GM12872 (cell line): ENCODE measurements around the gene LARGE2.

Source experiments
- TF ChIP-seq, protein P1 (sequence below): IDR thresholded peaks from 3 replicates; pipeline ENCODE4 v1.5.1; 2011; ENCODE audit warnings: low read depth, mild to moderate bottlenecking, low read length, moderate library complexity; ENCODE audit not compliant: insufficient read depth

The LARGE2 gene

GRCh38 chr11:45889555-45889954 lies 32.9 kb upstream of the LARGE2 start:
- TF ChIP-seq, protein P1, sequence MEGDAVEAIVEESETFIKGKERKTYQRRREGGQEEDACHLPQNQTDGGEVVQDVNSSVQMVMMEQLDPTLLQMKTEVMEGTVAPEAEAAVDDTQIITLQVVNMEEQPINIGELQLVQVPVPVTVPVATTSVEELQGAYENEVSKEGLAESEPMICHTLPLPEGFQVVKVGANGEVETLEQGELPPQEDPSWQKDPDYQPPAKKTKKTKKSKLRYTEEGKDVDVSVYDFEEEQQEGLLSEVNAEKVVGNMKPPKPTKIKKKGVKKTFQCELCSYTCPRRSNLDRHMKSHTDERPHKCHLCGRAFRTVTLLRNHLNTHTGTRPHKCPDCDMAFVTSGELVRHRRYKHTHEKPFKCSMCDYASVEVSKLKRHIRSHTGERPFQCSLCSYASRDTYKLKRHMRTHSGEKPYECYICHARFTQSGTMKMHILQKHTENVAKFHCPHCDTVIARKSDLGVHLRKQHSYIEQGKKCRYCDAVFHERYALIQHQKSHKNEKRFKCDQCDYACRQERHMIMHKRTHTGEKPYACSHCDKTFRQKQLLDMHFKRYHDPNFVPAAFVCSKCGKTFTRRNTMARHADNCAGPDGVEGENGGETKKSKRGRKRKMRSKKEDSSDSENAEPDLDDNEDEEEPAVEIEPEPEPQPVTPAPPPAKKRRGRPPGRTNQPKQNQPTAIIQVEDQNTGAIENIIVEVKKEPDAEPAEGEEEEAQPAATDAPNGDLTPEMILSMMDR: no peak

GRCh38 chr11:45889966-45890365 lies 32.5 kb upstream of the LARGE2 start:
- TF ChIP-seq, protein P1: no peak

DNA sequence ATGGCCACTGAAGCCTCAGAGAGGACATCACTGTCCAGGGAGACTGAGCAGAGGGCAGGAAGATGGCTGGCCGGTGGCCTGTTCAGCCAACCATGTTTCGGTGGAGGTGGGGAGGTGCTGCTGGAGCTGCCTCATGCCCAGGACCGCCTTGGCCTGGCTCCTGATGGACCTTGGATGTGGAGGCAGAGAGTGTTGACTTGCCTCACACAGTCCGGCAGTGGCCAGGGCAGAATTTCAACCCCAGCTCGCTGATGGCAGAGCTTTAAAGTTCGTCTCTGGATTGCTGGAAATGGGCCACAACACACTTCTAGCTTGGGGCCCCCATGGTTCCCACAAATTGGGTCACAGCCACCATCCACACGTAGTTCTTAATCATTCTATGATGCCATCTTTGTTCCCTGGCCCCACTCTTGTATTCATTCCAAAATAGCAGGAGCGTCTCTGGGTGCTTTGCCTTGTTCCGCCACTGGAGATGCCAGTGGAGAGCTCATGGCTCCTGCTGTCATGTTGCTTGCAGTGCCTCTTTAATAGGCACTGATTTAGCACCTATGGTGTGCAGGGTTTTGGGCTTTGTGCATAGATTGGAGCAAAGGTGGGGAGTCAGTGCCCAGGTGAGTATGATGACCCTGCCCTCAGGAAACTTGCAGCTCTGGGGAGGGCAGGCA lies 31.4 kb upstream of the LARGE2 start:
- TF ChIP-seq, protein P1: no peak

DNA sequence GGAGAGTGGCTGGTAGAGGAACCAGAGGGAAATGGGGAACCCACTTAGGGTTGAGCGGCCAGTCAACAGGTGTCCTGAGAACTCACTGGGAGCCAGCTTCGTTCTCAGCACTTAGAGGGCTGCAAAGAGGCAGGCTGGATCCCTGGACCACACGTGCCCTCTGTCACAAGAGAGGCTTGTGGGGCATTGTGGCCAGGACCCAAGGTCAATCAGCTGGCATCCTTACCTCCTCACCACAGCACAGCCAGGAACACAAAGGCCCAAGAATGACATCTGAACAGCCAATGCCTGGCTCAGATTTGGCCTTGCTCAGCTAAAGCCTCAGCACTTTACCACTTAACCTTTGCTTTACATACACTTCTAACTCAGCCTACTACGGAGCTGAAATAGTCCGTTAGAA lies 29.6 kb upstream of the LARGE2 start:
- TF ChIP-seq, protein P1: no peak

DNA sequence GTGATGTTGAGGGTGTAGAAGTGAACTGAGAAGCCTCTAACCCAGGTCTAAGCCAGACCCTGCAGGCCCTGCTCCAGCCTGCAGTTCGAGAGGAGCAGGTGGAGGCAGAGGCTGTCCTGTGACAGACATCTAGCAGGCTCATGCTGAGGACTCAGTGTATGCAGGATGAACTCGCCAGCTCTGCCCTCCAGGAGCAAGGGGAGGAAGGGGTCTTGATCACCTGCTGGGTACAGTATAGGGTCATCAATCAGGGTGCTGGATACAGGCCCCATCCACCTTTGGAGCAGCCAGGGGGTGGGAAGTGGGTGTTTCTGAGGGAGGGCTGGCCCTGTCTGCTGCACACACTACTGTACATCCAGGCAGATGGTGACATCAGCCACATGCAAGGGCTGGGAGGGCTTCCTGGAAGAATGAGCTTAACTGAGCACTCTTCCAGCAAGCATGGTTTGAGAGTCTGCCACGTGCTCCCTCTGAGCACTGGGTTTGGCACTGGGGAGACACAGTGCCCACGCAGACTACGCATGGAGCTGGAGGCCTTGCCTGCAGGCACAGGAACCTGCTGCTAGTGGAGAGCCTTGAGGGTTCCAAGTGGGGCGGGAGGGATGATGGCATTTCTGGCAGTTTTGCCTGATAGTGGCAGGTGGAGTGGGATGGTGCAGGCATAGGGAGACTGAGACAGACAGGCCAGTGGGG lies 27.8 kb upstream of the LARGE2 start:
- TF ChIP-seq, protein P1: no peak

GRCh38 chr11:45895553-45896259 lies 26.8 kb upstream of the LARGE2 start:
- TF ChIP-seq, protein P1: no peak

GRCh38 chr11:45896422-45896984 lies 26.0 kb upstream of the LARGE2 start:
- TF ChIP-seq, protein P1: no peak
